GM18499 (cell line): ENCODE data around the gene FBXO15.

Source experiments
- ATAC-seq: cut with Tn5 transposase; IDR thresholded peaks from one replicate; pipeline ENCODE4 v1.9.1; 2021; ENCODE audit warnings: moderate number of reproducible peaks; ENCODE audit not compliant: insufficient read depth, unreplicated experiment

Gene FBXO15

GRCh38 chr18:74154716-74155115 lies 7.1 kb upstream of the FBXO15 start:
- ATAC-seq: no peak

- no peak for ATAC-seq
Measured at GRCh38 chr18:74153793-74154192, 6.2 kb upstream of the FBXO15 start.

- ATAC-seq: no peak
Measured at GRCh38 chr18:74153377-74153776, 5.7 kb upstream of the FBXO15 start.

- no peak for ATAC-seq
Measured at GRCh38 chr18:74152857-74153256, 5.2 kb upstream of the FBXO15 start.

GRCh38 chr18:74152270-74152669 lies 4.6 kb upstream of the FBXO15 start:
- no peak for ATAC-seq

GRCh38 chr18:74149878-74150277 lies 2.2 kb upstream of the FBXO15 start:
- no peak for ATAC-seq

- ATAC-seq: no peak
Measured at GRCh38 chr18:74148543-74149070, 973 bp upstream of the FBXO15 start.

- ATAC-seq: no peak
Measured at GRCh38 chr18:74147491-74147778, 199 bp downstream of the FBXO15 start.

GRCh38 chr18:74146756-74147155 lies 878 bp downstream of the FBXO15 start:
- no peak for ATAC-seq

GRCh38 chr18:74142252-74142651 lies 5.4 kb downstream of the FBXO15 start:
- ATAC-seq: no peak

GRCh38 chr18:74141667-74142066 lies 6.0 kb downstream of the FBXO15 start:
- ATAC-seq: no peak

GRCh38 chr18:74140582-74140981 lies 7.1 kb downstream of the FBXO15 start:
- no peak for ATAC-seq

GRCh38 chr18:74139888-74140287 lies 7.7 kb downstream of the FBXO15 start:
- no peak for ATAC-seq

- no peak for ATAC-seq
Measured at GRCh38 chr18:74139411-74139810, 8.2 kb downstream of the FBXO15 start.

GRCh38 chr18:74137920-74138538 lies 9.6 kb downstream of the FBXO15 start:
- ATAC-seq: no peak

- ATAC-seq: no peak
Measured at GRCh38 chr18:74132201-74132600, 15.4 kb downstream of the FBXO15 start.

GRCh38 chr18:74131124-74131523 lies 16.5 kb downstream of the FBXO15 start:
- ATAC-seq: no peak

- ATAC-seq: no peak
Measured at GRCh38 chr18:74128159-74128558, 19.5 kb downstream of the FBXO15 start.

- ATAC-seq: no peak
Measured at GRCh38 chr18:74126684-74127655, 20.7 kb downstream of the FBXO15 start.

- ATAC-seq: no peak
Measured at GRCh38 chr18:74124642-74125041, 23.0 kb downstream of the FBXO15 start.

- no peak for ATAC-seq
Measured at GRCh38 chr18:74123200-74123599, 24.4 kb downstream of the FBXO15 start.
